Pulmonary artery endothelial cell (primary cell): ENCODE results near the gene ACADSB. TPM values are rescaled to one million over a fixed set of nuclear protein-coding genes. Genes with fewer than 3 reads are reported as not detected.

Experiments used
- DNase-seq: peaks from one replicate; pipeline ENCODE4 v3.0.0-alpha.2; 2011; ENCODE audit warnings: low read depth, low spot score
- total RNA-seq: library from RNA; depleted of rRNA; stranded (reverse); fragments of >200 nt; gene quantifications from 2 replicates; pipeline ENCODE4 v1.2.3, GENCODE V29; 2014

ACADSB gene
- total RNA-seq, 1 donor from 2014 or later = 5.7 TPM

GRCh38 chr10:123001370-123001769, 7.4 kb upstream of the ACADSB start:
- no peak for DNase-seq

- DNase-seq = no peak
Measured at GRCh38 chr10:123004298-123004697, 4.5 kb upstream of the ACADSB start.

GRCh38 chr10:123007558-123008354, 1.1 kb upstream of the ACADSB start:
- DNase-seq = peak; percentile 11

DNA sequence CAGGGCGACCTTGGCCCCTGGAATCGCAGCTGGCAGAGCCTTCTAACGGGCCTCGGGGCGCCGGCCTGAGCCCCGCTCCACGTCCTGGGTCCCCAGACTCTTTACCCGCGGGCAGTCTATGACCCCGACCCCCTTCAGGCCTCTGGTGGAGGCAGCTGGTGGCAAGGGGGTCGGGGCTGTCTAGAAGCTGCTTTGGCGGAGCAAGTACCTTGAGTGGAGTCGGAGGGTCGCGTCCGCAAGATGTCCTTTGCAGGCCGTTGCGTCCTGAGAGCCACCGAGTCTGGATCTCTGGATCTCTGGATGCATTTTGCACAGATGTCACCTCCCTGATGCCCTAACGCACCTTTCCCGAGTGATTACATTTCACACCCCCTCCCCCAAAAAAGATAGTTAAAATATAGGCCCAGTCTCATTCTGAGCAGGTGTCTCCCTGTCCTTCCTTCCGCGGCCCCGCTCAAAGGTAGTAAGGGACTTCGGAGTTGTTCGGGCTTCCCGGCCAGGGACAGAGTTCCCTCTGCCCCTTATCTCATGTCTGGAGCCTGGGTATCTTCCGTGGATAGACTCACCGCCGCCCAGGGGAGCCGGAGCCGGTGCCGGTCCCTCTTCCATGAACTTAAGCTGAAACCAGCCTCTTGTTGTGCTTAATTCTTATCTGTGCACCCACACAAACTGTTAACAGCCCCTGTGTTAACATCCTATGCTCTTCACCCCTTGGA, 457 bp downstream of the ACADSB start:
- no peak for DNase-seq

DNA sequence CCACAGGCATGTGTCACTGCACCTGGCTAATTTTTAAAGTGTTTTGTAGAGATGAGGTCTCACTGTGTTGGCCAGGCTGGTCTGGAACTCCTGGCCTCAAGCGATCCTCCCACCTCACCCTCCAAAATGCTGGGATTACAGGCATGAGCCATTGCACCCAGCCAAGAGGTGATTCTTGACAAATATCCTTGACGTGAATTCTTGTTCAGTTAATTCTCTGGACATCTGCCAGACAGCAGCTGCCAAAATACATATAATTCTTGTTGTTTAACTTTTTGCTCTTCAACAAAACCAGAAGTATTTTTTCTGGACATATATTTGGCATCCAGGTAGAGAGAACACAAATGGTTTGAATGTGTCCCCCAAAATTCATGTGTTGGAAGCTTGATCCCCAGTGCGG, 3.2 kb downstream of the ACADSB start:
- DNase-seq = no peak

DNA sequence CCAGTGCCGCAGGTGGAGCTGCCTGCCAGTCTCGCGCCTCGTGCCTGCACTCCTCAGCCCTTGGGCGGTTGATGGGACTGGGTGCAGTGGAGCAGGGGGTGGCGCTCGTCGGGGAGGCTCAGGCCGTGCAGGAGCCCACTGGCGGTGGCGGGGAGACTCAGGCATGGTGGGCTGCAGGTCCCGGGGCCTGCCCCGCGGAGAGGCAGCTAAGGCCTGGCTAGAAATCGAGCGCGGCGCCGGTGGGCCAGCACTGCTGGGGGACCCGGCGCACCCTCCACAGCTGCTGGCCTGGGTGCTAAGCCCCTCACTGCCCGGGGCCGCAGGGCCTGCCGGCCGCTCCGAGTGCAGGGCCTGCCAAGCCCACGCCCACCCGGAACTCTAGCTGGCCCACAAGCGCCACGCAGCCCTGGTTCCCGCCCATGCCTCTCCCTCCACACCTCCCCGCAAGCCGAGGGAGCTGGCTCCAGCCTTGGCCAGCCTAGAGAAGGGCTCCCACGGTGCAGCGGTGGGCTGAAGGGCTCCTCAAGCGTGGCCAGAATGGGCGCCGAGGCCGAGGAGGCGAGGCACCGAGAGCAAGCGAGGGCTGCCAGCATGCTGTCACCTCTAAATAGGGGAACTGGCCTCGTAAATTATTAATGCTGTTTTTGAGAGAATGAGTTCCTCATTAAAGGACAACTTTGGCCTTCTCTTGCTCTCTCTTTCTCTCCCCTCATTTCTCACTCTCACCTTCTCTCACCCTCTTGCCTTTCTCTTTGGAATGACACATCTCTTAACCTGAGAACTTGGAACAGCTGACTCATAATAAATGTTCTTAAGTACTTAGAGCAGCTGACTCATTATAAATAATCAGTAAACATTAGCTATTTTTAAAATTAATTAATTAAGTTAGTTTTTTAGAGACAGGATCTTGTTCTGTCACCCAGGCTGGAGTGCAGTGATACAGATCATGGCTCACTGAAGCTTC, 4.9 kb downstream of the ACADSB start:
- DNase-seq = no peak

- DNase-seq = no peak
Measured at GRCh38 chr10:123014772-123015171, 6.0 kb downstream of the ACADSB start.

DNA sequence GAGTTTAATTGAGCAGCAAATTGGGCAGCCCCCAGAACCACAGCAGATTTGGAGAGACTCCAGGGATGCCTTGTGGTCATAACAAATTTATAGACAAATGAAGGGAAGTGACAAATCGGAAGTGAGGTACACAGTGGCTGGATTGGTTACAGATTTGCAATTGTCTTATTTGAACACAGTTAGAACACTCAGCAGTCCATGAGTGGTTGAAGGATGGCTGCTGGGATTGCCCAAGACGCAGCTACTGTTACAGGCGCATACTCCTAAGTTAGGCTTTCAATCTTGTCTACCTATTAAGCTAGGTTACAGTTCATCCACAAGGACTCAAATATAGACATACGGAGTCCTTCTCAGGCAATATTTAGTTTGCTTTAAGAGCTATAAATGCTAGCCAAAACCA, 7.4 kb downstream of the ACADSB start:
- DNase-seq = no peak

DNA sequence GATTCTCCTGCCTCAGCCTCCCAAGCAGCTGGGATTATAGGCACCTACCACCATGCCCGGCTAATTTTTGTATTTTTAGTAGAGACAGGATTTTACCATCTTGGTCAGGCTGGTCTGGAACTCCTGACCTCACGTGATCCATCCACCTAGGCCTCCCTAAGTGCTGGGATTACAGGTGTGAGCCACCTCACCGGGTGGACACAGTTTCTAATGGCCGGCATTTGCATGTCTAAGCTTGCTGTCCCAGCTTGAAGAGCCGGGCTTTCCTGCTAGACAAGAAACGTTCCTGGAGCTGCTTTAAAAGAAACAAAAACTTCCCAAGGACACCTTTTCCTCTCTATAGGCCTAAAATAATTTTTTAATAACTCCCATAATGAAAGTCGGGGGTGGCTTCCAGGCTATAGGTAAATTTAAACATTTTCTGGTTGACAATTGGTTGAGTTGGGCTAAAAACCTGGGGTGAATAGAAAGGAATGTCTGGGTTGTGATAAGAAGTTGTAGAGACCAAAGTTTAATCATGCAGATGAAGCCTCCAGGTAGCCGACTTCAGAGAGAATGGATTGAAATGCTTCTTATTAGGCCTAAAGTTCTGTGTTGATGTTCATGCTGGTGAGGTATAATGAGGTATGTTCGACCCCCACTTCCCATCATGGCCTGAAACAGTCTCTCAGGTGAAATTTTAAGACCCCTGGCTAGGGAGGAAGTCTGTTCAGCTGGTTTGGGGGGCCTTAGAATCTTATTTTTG, 8.8 kb downstream of the ACADSB start:
- DNase-seq = no peak

DNA sequence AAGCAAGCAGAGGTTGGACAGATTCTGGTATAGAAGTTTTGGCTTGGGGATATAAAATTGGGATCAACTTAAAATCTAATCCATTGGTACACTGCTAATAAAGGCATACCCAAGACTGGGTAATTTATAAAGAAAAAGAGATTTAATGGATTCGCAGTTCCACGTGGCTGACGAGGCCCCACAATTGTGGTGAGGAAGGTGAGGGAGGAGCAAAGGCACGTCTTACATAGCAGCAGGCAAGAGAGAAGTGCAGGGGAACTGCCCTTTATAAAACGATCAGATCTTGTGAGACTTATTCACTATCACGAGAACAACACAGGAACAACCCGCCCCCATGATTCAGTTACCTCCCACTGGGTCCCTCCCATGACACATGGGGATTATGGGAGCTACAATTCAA, 9.7 kb downstream of the ACADSB start:
- DNase-seq = no peak

DNA sequence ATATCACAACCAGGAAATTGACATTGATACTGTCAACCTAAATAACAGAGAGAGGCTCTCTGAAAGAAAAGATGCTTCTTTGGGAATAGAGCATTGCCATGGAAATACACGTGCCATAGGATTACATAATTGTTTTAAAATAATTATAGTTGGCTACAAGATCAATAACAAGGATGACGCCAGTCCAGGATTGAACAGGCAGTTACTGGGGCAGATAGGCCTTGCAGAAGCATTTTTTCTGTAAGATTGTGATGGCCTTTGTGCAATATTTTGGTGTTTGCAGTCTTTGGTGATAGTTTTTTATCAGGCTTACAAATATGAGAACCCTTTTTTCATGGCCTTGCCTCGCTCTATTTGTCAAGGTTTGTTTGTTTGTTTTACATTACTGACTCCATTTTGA, 10.5 kb downstream of the ACADSB start:
- DNase-seq = no peak

- no peak for DNase-seq
Measured at GRCh38 chr10:123019941-123020703, 11.3 kb downstream of the ACADSB start.

DNA sequence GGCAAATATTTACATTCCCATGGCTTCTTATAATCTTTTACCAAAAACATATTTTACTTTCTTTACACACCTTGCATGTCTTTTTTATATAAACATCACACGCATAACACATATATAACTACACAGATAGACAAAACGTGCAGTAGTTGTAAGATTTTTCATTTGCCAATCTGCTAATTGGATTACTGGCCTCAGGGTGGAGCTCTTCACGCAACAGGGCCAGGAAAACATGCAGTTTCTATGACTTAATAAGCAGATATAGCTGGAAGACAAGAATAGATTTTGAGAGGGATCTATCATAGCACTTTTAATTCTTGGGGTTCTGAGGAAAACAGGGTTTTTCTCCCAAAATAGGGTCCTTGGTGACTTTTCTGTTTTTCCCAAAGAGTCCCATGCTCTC, 12.7 kb downstream of the ACADSB start:
- no peak for DNase-seq

- DNase-seq = no peak
Measured at GRCh38 chr10:123024540-123024939, 15.7 kb downstream of the ACADSB start.

GRCh38 chr10:123026302-123026701, 17.5 kb downstream of the ACADSB start:
- DNase-seq = no peak

DNA sequence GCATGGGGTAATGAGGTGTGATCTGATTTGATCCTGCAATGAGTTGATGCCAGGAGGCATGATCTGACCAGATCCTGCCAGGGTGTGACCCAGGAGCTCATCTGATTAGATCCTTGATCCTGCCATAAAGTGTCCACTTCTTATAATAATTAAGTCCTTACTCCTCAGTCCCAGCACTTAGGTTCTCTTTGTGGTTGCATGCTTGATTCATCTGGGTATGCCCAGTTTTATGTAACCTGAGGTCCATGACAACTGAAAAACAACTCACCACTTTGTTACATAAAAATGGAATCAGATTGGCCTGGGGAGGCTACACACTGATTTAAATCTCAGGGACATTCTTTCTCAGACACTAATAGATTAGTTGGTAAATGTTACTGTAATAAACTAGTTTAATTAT, 19.1 kb downstream of the ACADSB start:
- DNase-seq = no peak

GRCh38 chr10:123031124-123031523, 22.3 kb downstream of the ACADSB start:
- no peak for DNase-seq

DNA sequence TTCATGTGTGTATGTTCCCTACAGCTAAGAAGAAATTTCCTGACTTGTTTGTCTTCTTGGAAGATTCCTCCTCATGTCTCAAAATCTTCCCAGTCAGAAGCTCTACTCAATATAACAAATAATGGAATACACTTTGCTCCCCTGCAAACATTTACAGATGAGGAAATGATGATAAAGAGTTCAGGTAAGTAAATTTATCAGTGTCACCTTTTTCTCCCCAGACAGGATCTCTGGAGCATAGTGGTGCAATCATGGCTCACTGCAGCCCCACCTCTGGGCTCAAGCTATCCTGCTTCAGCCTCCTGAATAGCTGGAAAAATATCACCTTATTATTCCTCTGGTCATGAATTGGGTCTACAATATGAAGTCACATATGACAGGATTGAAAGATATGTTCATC, 25.5 kb downstream of the ACADSB start:
- no peak for DNase-seq

- DNase-seq = no peak
Measured at GRCh38 chr10:123035467-123036086, 26.8 kb downstream of the ACADSB start.
